ENCODE results near the gene ARHGAP9. TPM values are rescaled to one million over a fixed set of nuclear protein-coding genes. Genes with fewer than 3 reads are reported as not detected.

The ARHGAP9 gene
- total and polyA plus RNA-seq, 2 of the 8 experiments (the other 6 are each of a cell fraction or from before 2014, with no cell fraction given), result 3.2 to 6.0 TPM

GRCh38 chr12:57455374-57456144 lies 24.1 kb downstream of the ARHGAP9 start:
- H4K5ac ChIP-seq (ENCODE audit: insufficient read length, low read depth, low read length), result peak overlapping the region; percentile 79
- H3K79me1 ChIP-seq (ENCODE audit: low read depth, low read length), result no peaks in the 10 kb centered on the region
- no peaks in the 10 kb centered on the region for H4K20me1 ChIP-seq (replicated peaks in 1 of 2; ENCODE audit: control insufficient read depth in 1 of 2, insufficient read depth in 2 of 2, low read length in 2 of 2)
- H3K23ac ChIP-seq (ENCODE audit: insufficient read length), result no peak overlapping the region
- peak overlapping the region; percentile 93 for H2BK12ac ChIP-seq (ENCODE audit: low read depth, low read length)
- H4K8ac ChIP-seq (ENCODE audit: extremely low read depth, insufficient read depth, low read length), result no peak overlapping the region
- H3K79me2 ChIP-seq (ENCODE audit: control insufficient read depth in 1 of 2, insufficient read depth in 2 of 2, low read length in 2 of 2), result peaks cover 0 to 16% of the 10 kb centered on the region in 2 experiments; a peak in 1 of 4 replicates
- H3K23me2 ChIP-seq (ENCODE audit: low read depth, low read length), result peaks cover 12% of the 10 kb centered on the region
- H3K4me1 ChIP-seq (replicated peaks in 1 of 4; ENCODE audit: control insufficient read depth in 3 of 4, insufficient read depth in 4 of 4, low read length in 3 of 4), result peaks cover 0 to 31% (median 20%) of the 10 kb centered on the region in 4 experiments; a peak in 6 of 7 replicates
- no peaks in the 10 kb centered on the region for H3K27me3 ChIP-seq (replicated peaks in 1 of 4; ENCODE audit: control insufficient read depth in 3 of 4, extremely low read depth in 1 of 4, insufficient read depth in 3 of 4, low read length in 3 of 4)
- WGBS, 2 experiments (ENCODE audit: extremely low coverage in 1 of 2, insufficient coverage in 1 of 2, insufficient read length in 1 of 2, insufficient replicate concordance in 2 of 2, low coverage in 1 of 2, low lambda C conversion rate in 2 of 2, missing lambda C conversion rate in 1 of 2), result 29% methylated on average over 10 of the region's 10 CpGs; no CpG with 5 or more reads in 1 of the 2 experiments
- peaks cover 0 to 4% (median 0%) of the 10 kb centered on the region in 4 experiments; a peak in 1 of 8 replicates for H3K36me3 ChIP-seq (ENCODE audit: control insufficient read depth in 2 of 4, insufficient read depth in 4 of 4, low read length in 3 of 4)
- H3K4me2 ChIP-seq (ENCODE audit: insufficient read depth in 1 of 2, low read depth in 2 of 2, low read length in 2 of 2), result peak overlapping the region; percentile 95
- peak overlapping the region; percentile 76; the same call in 1 of the 2 replicates for H2BK15ac ChIP-seq (ENCODE audit: low read length)
- H3K4ac ChIP-seq (replicated peaks; ENCODE audit: insufficient read length, low read depth, low read length), result peak overlapping the region; percentile 48
- TF ChIP-seq KDM4A (IDR thresholded peaks at IDR 0.05; ENCODE audit: low read depth, low read length, severe bottlenecking) (peak; percentile 16), POLR2AphosphoS5 (IDR thresholded peaks at IDR 0.05; ENCODE audit: low read depth, low read length) (0 out of 2 replicates have a peak, but pooled peaks have one; percentile 4), MAFK (IDR thresholded peaks at IDR 0.05; ENCODE audit: low read depth, low read length) (no peak), ATF2 (IDR thresholded peaks at IDR 0.05; ENCODE audit: low read length) (no peak), E2F6 (IDR thresholded peaks at IDR 0.05) (0 out of 2 replicates have a peak, but pooled peaks have one; percentile 4), RBBP5 (IDR thresholded peaks at IDR 0.05; ENCODE audit: borderline replicate concordance, low read depth, low read length) (0 out of 2 replicates have a peak, but pooled peaks have one; percentile 13), PHF8 (conservative IDR thresholded peaks at IDR 0.05; ENCODE audit: low read depth, low read length) (peak; percentile 16; the same call in 1 of the 2 replicates)
- DNase-seq (ENCODE audit: low read depth in 1 of 2, low spot score in 2 of 2) (no peak), FAIRE-seq (no peak)
- peak overlapping the region; percentile 40; the same call in 1 of the 2 replicates for H2BK20ac ChIP-seq (ENCODE audit: low read length)
- H4K91ac ChIP-seq (replicated peaks; ENCODE audit: insufficient read length, low read length), result peak overlapping the region; percentile 94
- H3K18ac ChIP-seq (ENCODE audit: extremely low read depth, low read length), result peak overlapping the region; percentile 96
- peak overlapping the region; percentile 33 to 91 (median 50) for H3K4me3 ChIP-seq (ENCODE audit: extremely low read depth in 1 of 4, insufficient read depth in 2 of 4, low read depth in 3 of 4, low read length in 4 of 4)
- H2BK5ac ChIP-seq (ENCODE audit: low read depth, low read length), result peak overlapping the region; percentile 79
- H2AFZ ChIP-seq (ENCODE audit: low read length), result no peak overlapping the region
- peak overlapping the region in 3 of 4 experiments; percentile 21 to 59 (median 45); a peak in 5 of 7 replicates for H3K9ac ChIP-seq (replicated peaks in 1 of 4; ENCODE audit: extremely low read depth in 1 of 4, low read depth in 3 of 4, low read length in 3 of 4)
- H3K14ac ChIP-seq (ENCODE audit: insufficient read length), result no peak overlapping the region
- peak overlapping the region; percentile 85 for H2AK5ac ChIP-seq (ENCODE audit: low read depth, low read length)
- ChIA-PET POLR2A (ENCODE audit: partially characterized antibody) (interaction anchor here (0.6 to 11.2 kb wide), 45 partner anchors 9 to 238 kb away, joined by 3 to 168 read pairs (median 5); partner anchors contain the start of genes INHBC, MBD6, R3HDM2 and SHMT2), CTCF (ENCODE audit: partially characterized antibody) (interaction anchor here (0.6 to 18.5 kb wide), 45 partner anchors 9 to 937 kb away, joined by 3 to 478 read pairs (median 4); partner anchors contain the start of genes ARHGAP9, DDIT3, INHBC and MARS1)
- no peak overlapping the region for H3K56ac ChIP-seq (replicated peaks; ENCODE audit: insufficient read length, low read depth, low read length)
- H3K27ac ChIP-seq (ENCODE audit: low read depth, low read length), result no peak overlapping the region; the same call in 1 of the 2 replicates
- H2BK120ac ChIP-seq (replicated peaks; ENCODE audit: low read depth, low read length), result peak overlapping the region; percentile 10
- H3K9me3 ChIP-seq (ENCODE audit: insufficient read depth in 2 of 2, low read depth in 1 of 2, low read length in 1 of 2), result no peaks in the 10 kb centered on the region

Data from H1 (cell line).